ENCODE measurements around the gene ZYX.
"Not testable (repeated sequence)": the region's sequence is repeated elsewhere in the genome, so short reads cannot be mapped to it uniquely, and the experiment has no call there.

The ZYX gene

GRCh38 chr7:143397710-143398530 is 16.8 kb downstream of the ZYX start:
- DNase-seq (ENCODE audit: low spot score): no peak

GRCh38 chr7:143398616-143399015 is 17.5 kb downstream of the ZYX start:
- DNase-seq (ENCODE audit: low spot score): no peak

- DNase-seq (ENCODE audit: low spot score): no peak
These were observed 18.0 kb downstream of the ZYX start for GRCh38 chr7:143399151-143399550.

GRCh38 chr7:143399642-143400041 is 18.5 kb downstream of the ZYX start:
- DNase-seq (ENCODE audit: low spot score): no peak

DNA sequence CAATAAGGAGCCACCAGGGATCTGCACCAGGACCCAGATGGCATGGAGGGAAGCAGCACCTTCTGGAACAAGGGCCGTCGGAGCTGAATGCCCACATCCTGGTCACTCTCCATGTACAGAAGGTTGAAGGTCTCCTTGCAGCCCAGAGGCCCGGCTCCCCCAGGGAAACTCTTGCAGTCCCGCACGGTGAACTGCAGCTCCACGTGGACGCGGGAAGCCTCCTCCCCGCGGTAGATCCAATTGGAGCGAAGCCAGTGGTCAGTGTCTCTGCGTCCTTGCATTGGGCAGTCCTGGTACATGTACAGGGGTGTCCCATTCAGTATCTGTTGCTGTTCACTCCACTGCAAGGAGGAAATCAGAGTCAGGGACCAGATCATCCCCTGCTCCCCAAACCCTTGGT is 20.1 kb downstream of the ZYX start:
- no peak for DNase-seq (ENCODE audit: low spot score)

- DNase-seq (ENCODE audit: low spot score): not testable (repeated sequence)
These were observed 21.1 kb downstream of the ZYX start for GRCh38 chr7:143402233-143402632.

- no peak for DNase-seq (ENCODE audit: low spot score)
These were observed 24.2 kb downstream of the ZYX start for GRCh38 chr7:143405173-143406001.

DNA sequence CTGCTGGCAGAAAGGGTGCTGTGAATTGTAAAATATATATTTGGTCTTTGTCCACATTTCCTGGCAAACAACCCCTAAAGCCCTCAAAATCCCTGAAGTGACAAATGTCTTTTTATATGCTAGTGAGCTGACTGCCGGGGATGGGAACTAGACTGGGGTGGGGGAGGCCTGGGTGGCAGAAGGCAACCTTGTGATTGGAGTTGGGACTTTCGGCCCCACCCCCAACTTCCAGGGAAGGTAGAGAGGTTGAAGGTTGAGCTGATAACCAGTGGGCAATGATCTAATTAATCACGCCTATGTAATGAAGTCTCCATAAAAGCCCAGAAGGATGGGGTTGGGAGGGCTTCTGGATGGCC is 24.8 kb downstream of the ZYX start:
- no peak for DNase-seq (ENCODE audit: low spot score)

DNA sequence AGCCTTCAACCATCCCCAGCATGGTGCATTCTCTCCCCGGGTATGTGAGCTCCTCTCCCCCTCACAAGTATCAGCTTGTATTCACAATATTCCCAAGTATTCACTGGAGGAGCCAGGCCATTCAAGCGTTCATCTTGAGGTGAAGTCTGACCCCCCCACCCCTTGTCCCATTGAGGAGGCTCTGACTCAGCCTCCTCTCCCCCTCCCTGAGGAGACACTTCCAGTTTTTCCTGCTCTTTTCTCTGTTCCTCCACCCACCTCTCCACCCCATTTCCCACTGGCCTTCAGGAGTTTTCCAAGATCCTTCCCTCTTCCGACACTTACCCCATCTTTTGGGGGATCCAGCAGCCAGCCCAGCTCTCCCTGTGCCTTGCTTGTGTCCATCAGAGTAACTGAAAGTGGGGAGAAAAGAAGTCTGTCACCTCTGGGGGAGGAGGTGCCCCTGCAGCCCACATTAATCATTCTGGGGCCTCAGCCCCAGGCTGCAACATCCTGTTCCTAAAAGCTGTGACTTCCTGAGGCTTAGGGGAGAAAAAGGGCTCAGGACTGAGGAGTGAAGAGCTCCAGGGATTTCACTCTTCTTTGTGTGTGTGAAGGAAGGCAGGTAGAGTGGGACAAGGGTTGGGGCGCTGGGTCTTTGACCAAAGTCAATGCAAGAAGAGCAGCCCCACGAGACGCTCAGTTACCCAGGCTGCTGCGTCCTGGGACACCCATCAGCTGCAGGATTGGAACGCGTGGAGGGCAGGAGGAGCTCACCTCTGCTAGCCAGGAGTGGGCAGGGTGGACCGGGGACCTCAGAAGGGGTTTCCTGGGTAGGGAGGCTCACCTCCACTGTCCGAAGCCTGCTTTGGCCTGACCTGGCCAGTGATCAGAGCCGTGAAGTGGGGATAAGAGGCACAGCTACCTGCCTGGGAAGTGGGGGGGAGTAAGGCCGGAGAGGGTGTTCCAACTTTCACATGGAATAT is 26.4 kb downstream of the ZYX start:
- DNase-seq (ENCODE audit: low spot score): no peak

- DNase-seq (ENCODE audit: low spot score): no peak
These were observed 27.1 kb downstream of the ZYX start for GRCh38 chr7:143408252-143408685.

GRCh38 chr7:143408686-143409561 is 27.8 kb downstream of the ZYX start, which contains the start of gene EPHA1:
Gene EPHA1 (minus strand): TSS chr7:143408856. CDS start chr7:143408805, 51 bp downstream.
- DNase-seq (ENCODE audit: low spot score): peak; percentile 51

DNA sequence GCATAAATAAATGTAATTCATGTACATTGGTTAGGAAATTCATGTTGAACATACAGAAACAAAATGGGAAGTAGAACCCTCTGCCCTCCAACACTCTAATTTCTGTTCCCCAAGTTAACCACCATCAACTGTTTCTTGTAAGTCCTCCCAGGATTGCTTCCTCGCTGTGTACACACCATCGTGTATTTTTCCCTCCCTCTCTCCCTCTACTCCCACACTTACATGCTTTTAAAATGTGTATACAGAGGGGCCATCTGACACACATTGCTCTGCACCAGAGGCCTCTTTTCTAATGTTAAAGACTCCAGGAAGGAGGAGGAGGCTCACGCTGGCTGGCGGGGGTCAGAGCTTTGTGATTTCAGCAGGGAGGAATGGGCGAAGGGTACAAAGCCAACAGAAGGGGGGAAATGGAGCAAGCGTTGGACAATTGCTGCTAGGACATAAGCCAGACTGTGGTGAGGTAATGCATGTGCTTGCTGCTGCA is 29.4 kb downstream of the ZYX start:
- no peak for DNase-seq (ENCODE audit: low spot score)

DNA sequence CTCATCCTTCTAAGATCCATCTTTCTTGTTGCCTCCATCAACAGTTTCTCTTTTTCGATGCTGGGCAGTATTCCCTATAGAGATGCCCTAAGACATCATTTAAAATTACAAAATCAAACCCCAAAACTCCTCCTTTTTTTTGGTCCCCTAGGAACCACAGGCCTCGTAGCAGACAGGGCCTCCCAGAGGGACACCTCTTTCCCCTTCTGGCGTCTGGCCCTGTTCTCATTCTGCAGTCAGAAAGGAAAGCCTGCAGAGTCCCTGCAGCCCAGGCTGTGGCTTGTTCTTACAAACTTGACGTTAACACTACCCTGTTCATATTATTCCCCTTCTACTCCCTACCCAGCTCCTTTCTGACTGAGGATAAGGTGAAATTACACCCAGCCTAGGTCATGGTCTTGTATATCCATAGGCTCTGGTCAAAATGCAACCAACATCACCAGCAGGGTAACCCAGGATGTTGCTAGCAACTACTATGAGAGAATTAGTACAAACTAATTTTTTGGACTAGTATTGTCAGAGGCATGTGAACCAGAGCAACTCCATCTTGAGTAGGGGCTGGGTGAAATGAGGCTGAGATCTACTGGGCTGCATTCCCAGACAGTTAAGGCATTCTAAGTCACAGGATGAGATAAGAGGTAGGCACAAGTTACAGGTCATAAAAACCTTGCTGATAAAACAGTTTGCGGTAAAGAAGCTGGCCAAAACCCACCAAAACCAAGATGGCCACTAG is 31.0 kb downstream of the ZYX start:
- no peak for DNase-seq (ENCODE audit: low spot score)

DNA sequence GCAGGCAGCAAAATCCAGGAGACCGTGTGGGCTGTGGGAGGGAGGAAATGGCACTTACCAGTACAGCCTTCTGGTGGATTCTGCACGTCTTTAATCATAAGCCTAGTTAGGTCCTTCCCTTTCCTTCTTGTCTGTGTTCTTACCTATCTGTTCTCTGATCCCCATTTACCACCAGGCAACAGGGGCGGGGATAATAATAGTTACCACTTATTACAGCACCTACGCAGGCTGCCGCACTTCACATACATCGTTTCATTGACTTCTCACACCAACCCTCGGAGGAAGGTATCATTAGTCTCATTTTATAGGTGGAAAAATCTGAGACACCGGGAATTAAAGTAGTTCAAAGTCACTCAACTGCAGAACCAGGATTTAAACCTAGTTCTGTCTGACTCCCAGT is 32.0 kb downstream of the ZYX start:
- DNase-seq (ENCODE audit: low spot score): no peak

GRCh38 chr7:143415209-143415608 is 34.1 kb downstream of the ZYX start:
- DNase-seq (ENCODE audit: low spot score): not testable (repeated sequence)

DNA sequence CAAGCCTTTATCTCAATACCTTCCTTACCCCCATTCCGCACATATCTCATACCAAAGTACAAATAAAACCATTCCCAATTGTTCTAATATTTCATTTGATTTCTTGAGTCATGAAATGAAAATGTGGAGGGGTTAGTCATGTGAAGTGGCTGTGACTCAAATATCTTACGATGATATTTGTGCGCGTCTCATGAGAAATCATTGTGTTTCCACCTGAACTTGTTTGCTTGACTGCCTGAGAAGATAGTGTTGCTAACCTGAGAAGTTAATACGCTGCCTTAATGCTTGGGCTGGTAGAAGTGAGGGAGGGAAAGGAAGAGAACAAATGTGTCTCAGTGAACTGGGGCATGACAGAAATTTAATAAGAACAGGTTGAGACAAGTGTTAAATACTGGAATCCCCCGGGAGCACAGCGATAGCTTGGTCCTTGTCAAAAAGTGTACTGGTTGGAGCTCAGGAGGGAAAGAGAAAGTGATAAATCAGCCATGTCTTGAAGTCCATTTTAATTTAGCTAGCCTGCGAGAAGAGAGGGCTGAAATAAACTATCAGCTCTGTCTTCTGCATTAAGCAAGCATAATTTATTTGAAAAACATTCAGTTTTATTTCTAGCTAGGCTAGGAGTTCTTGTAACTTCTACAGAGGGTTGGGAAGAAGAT is 34.7 kb downstream of the ZYX start:
- DNase-seq (ENCODE audit: low spot score): no peak

DNA sequence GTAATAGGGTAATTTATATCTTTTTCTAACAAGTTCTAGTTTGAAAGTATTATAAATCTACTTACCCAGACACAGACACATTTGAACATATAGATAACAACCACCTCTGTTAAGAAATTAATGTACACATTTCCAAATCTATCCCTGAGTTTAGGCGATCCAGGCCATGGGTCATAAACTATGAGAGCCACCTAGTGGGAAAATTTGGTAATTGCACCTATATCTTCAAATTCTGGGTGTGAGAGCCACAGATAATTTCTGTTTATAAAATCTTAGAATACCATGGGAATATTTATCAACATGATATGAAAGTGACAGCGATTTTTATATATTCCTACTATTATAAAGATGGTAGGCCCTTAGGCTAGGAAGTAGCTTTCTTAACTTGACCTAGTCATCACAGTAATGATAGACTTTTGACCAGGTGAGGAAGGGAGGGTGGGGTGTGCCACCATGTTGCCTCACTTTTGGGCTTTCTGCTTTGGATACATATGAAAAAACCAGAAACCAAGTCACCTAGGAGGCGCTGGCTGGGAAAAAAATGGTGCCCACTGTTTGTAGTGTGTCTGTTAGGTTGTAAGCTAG is 35.5 kb downstream of the ZYX start:
- peak; percentile 66 for DNase-seq (ENCODE audit: low spot score)

- DNase-seq (ENCODE audit: low spot score): no peak
These were observed 36.7 kb downstream of the ZYX start for GRCh38 chr7:143417734-143418383.
